ENCODE results near the gene UVRAG. TPM values are rescaled to one million over a fixed set of nuclear protein-coding genes. Genes with fewer than 3 reads are reported as not detected.
"Not testable (repeated sequence)": the region's sequence is repeated elsewhere in the genome, so short reads cannot be mapped to it uniquely, and the experiment has no call there.

The UVRAG gene
- total and polyA plus RNA-seq, 5 donors from 2014 or later: 13.7 to 37.2 (median 16.6) TPM

DNA sequence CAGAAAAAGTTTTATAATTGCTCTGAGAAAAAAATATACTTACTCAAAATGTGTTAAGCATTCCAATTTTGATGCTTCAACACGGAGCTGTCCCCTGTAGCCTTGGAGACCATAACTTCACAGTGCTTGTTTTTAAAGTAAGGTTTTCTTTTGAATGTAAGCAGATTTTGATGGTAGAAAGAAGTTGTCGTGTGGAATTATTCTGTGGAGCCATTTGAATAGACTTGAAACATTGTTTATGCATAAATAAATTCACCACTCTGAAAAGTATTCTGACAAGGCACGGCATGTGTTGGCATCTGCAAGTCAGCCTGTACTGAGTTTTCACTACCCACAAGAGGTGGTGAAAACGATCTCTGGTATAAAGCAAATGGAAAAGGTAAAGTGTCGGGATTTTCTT lies 115.5 kb downstream of the UVRAG start:
- H3K27ac ChIP-seq (ENCODE audit: insufficient read depth, low read length, poor library complexity, severe bottlenecking): no peak overlapping the region
- no peaks in the 10 kb centered on the region for H3K27me3 ChIP-seq (ENCODE audit: control insufficient read depth, insufficient read depth, low read length)
- H3K9me3 ChIP-seq (ENCODE audit: control insufficient read depth in 2 of 2, low read length in 2 of 2): no peaks in the 10 kb centered on the region
- peaks cover 0 to 16% (median 8%) of the 10 kb centered on the region in 4 donors for H3K4me1 Mint-ChIP-seq
- ATAC-seq (ENCODE audit: low read depth in 2 of 2): no peak
- H3K27me3 Mint-ChIP-seq: no peaks in the 10 kb centered on the region
- no peaks in the 10 kb centered on the region for H3K36me3 ChIP-seq (ENCODE audit: control insufficient read depth, insufficient read depth, low read length)
- no peak overlapping the region for H3K4me3 Mint-ChIP-seq
- no peaks in the 10 kb centered on the region for H3K9me3 Mint-ChIP-seq
- peaks cover 25% of the 10 kb centered on the region for H3K36me3 Mint-ChIP-seq
- H3K4me1 ChIP-seq (ENCODE audit: control insufficient read depth, insufficient read depth, low read length, poor library complexity, severe bottlenecking): no peaks in the 10 kb centered on the region
- no peak overlapping the region for H3K4me3 ChIP-seq (ENCODE audit: low read depth, low read length)
- DNase-seq: no peak
- no peak overlapping the region for H3K27ac Mint-ChIP-seq

DNA sequence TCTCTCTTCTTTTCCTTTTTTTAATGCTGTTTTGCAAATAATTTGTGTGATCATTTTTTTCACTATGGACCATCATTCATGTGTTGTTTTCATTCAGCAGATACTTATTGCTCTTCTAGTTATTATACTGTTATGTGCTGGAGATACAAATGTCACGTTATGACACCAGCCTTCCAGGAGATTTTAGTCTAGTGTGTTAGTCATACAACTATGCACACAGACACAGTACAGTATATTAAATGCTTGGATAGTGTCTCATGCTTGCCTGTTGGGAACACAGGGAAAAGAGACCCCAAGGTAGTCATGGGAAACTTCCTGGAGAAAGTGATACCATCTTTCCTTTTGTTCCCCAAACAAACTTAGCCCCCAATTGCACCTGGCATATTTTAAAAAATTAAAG lies 116.1 kb downstream of the UVRAG start:
- no peaks in the 10 kb centered on the region for H3K9me3 Mint-ChIP-seq
- Histone ChIP-seq H3K36me3 (ENCODE audit: control insufficient read depth, insufficient read depth, low read length) (no peaks in the 10 kb centered on the region), H3K4me3 (ENCODE audit: low read depth, low read length) (no peak overlapping the region), H3K27me3 (ENCODE audit: control insufficient read depth, insufficient read depth, low read length) (no peaks in the 10 kb centered on the region), H3K27ac (ENCODE audit: insufficient read depth, low read length, poor library complexity, severe bottlenecking) (no peak overlapping the region), H3K9me3 (ENCODE audit: control insufficient read depth in 2 of 2, low read length in 2 of 2) (no peaks in the 10 kb centered on the region), H3K4me1 (ENCODE audit: control insufficient read depth, insufficient read depth, low read length, poor library complexity, severe bottlenecking) (no peaks in the 10 kb centered on the region)
- no peaks in the 10 kb centered on the region for H3K27me3 Mint-ChIP-seq
- H3K4me1 Mint-ChIP-seq: peaks cover 0 to 16% (median 10%) of the 10 kb centered on the region in 4 donors
- peaks cover 25% of the 10 kb centered on the region for H3K36me3 Mint-ChIP-seq
- H3K4me3 Mint-ChIP-seq: no peak overlapping the region
- ATAC-seq (ENCODE audit: low read depth in 2 of 2): no peak
- no peak for DNase-seq
- no peak overlapping the region for H3K27ac Mint-ChIP-seq

DNA sequence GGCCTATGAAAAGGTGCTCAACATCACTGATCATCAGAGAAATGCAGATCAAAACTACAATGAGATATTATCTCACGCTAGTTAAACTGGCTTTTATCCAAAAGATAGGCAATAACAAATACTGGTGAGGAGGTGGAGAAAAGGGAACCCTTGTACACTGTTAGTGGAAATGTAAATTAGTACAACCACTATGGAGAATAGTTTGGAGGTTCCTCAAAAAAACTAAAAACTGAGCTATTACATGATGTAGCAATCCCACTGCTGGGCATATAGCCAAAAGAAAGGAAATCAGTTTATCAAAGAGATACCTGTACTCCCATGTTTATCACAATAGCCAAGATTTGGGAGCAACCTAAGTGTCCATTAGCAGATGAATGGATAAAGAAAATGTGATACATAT lies 118.7 kb downstream of the UVRAG start:
- DNase-seq; H3K4me1 ChIP-seq (ENCODE audit: control insufficient read depth, insufficient read depth, low read length, poor library complexity, severe bottlenecking): not testable (repeated sequence)

DNA sequence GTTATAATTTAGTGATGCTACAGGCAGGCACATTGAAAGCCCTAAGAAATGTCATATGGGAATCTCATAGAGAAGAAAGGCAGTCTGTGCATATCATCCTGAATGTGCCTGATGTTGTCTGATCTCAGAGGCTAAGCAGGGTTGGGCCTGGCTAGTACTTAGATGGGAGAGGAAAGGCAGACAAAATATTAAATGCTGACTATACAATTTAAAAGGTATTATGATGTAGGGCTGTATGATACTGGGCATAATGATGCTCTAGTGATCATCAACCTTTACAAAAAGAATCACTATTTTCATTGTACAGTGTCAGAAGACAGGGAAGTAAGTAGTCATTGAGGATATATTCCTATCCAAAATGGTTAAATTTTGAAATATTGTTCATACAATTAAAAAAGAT lies 119.8 kb downstream of the UVRAG start:
- no peak overlapping the region for H3K4me3 ChIP-seq (ENCODE audit: low read depth, low read length)
- H3K36me3 Mint-ChIP-seq: peaks cover 21% of the 10 kb centered on the region
- no peak for ATAC-seq (ENCODE audit: low read depth in 2 of 2)
- H3K27me3 ChIP-seq (ENCODE audit: control insufficient read depth, insufficient read depth, low read length): no peaks in the 10 kb centered on the region
- H3K9me3 Mint-ChIP-seq: peaks cover 0 to under 1% (median 0%) of the 10 kb centered on the region in 7 donors
- DNase-seq: no peak
- no peak overlapping the region for H3K27ac Mint-ChIP-seq
- H3K4me1 ChIP-seq (ENCODE audit: control insufficient read depth, insufficient read depth, low read length, poor library complexity, severe bottlenecking): no peaks in the 10 kb centered on the region
- H3K9me3 ChIP-seq (ENCODE audit: control insufficient read depth in 2 of 2, low read length in 2 of 2): no peaks in the 10 kb centered on the region
- no peak overlapping the region for H3K4me3 Mint-ChIP-seq
- no peak overlapping the region for H3K27ac ChIP-seq (ENCODE audit: insufficient read depth, low read length, poor library complexity, severe bottlenecking)
- H3K36me3 ChIP-seq (ENCODE audit: control insufficient read depth, insufficient read depth, low read length): no peaks in the 10 kb centered on the region
- H3K27me3 Mint-ChIP-seq: no peaks in the 10 kb centered on the region
- peaks cover 0 to 12% (median 6%) of the 10 kb centered on the region in 4 donors for H3K4me1 Mint-ChIP-seq

More for the DNA sequence above, 118.7 kb downstream of the UVRAG start:
- H3K4me3 Mint-ChIP-seq; H3K9me3 ChIP-seq (ENCODE audit: control insufficient read depth in 2 of 2, low read length in 2 of 2); H3K27me3 ChIP-seq (ENCODE audit: control insufficient read depth, insufficient read depth, low read length); H3K27me3 Mint-ChIP-seq; H3K4me3 ChIP-seq (ENCODE audit: low read depth, low read length); H3K27ac Mint-ChIP-seq; H3K27ac ChIP-seq (ENCODE audit: insufficient read depth, low read length, poor library complexity, severe bottlenecking); ATAC-seq (ENCODE audit: low read depth in 2 of 2); H3K36me3 ChIP-seq (ENCODE audit: control insufficient read depth, insufficient read depth, low read length); H3K9me3 Mint-ChIP-seq: not testable (repeated sequence)
- Mint-ChIP-seq H3K4me1 (peaks cover 0 to 12% (median 9%) of the 10 kb centered on the region in 4 donors), H3K36me3 (peaks cover 21% of the 10 kb centered on the region)

DNA sequence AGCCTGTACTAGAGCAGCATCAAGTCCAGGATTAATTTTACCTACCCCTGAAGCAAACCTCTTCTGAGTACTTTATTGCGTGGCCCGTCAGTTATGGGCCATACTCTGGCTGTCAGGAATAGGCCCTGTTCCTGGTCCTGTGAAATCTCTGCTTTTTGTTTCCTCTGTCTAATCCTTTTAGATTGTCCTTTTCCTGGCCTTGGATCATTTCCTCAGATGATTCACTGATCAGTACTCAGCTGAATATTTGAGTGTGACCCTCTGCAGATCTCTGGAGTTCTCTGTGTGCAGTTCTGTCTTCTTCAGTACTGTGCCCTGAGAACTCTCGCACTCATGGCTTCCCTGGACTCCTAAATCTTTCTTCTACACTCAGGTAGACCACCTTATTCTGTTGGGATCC lies 123.5 kb downstream of the UVRAG start:
- ATAC-seq (ENCODE audit: low read depth in 2 of 2): no peak
- H3K4me3 Mint-ChIP-seq: no peak overlapping the region
- no peak overlapping the region for H3K27ac ChIP-seq (ENCODE audit: insufficient read depth, low read length, poor library complexity, severe bottlenecking)

DNA sequence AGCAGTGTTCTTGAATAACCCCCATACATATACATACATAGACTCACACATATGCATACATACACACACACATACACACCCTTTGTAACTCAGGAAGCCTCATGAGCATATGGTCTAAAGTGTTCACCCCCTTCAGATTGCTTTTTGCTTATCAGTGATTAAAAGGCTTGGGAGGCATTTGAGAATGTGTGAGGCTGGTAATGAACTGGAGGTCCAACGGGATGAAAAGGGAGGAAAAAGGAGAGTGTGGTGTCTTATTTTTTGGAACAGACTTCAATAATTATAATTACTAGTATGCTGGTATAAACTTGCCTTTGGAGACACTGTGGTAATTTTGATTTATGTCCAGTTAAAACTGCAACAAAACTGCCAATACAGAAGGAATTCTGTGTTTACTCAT lies 124.5 kb downstream of the UVRAG start:
- Histone ChIP-seq H3K27ac (ENCODE audit: insufficient read depth, low read length, poor library complexity, severe bottlenecking) (no peak overlapping the region), H3K36me3 (ENCODE audit: control insufficient read depth, insufficient read depth, low read length) (no peaks in the 10 kb centered on the region), H3K9me3 (ENCODE audit: control insufficient read depth in 2 of 2, low read length in 2 of 2) (no peaks in the 10 kb centered on the region), H3K4me3 (ENCODE audit: low read depth, low read length) (no peak overlapping the region), H3K4me1 (ENCODE audit: control insufficient read depth, insufficient read depth, low read length, poor library complexity, severe bottlenecking) (no peaks in the 10 kb centered on the region), H3K27me3 (ENCODE audit: control insufficient read depth, insufficient read depth, low read length) (no peaks in the 10 kb centered on the region)
- peaks cover 0 to 1% (median 0%) of the 10 kb centered on the region in 7 donors for H3K9me3 Mint-ChIP-seq
- H3K36me3 Mint-ChIP-seq: peaks cover 3% of the 10 kb centered on the region
- H3K4me1 Mint-ChIP-seq: peaks cover 0 to 24% (median 4%) of the 10 kb centered on the region in 4 donors
- DNase-seq: no peak
- H3K27ac Mint-ChIP-seq: no peak overlapping the region
- H3K4me3 Mint-ChIP-seq: no peak overlapping the region
- no peak for ATAC-seq (ENCODE audit: low read depth in 2 of 2)
- H3K27me3 Mint-ChIP-seq: no peaks in the 10 kb centered on the region

More for the DNA sequence above, 123.5 kb downstream of the UVRAG start:
- Mint-ChIP-seq H3K27ac (no peak overlapping the region), H3K4me1 (peaks cover 0 to 20% (median 2%) of the 10 kb centered on the region in 4 donors), H3K36me3 (peaks cover 3% of the 10 kb centered on the region), H3K9me3 (peaks cover 0 to 1% (median 0%) of the 10 kb centered on the region in 7 donors), H3K27me3 (no peaks in the 10 kb centered on the region)
- Histone ChIP-seq H3K9me3 (ENCODE audit: control insufficient read depth in 2 of 2, low read length in 2 of 2) (no peaks in the 10 kb centered on the region), H3K4me3 (ENCODE audit: low read depth, low read length) (no peak overlapping the region), H3K36me3 (ENCODE audit: control insufficient read depth, insufficient read depth, low read length) (no peaks in the 10 kb centered on the region), H3K4me1 (ENCODE audit: control insufficient read depth, insufficient read depth, low read length, poor library complexity, severe bottlenecking) (no peaks in the 10 kb centered on the region), H3K27me3 (ENCODE audit: control insufficient read depth, insufficient read depth, low read length) (no peaks in the 10 kb centered on the region)
- no peak for DNase-seq

DNA sequence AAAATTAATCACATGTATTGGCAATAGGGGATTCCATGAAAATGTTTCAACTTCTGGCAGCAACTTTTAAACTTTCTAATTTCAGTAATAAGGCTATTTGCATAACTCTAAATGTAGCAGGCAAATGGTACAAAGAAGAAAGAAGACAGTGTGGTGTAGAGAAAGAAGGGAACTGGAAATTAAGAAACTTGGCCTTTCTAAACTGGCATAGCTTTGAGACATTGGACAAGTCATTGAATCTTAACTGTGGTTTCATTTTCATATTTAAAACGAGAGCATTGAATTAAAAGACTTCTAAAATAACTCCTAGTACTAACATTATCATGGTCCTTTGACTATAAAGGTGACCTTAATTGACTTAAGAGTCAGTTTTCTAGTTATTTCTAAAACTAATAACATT lies 125.0 kb downstream of the UVRAG start:
- H3K27ac ChIP-seq (ENCODE audit: insufficient read depth, low read length, poor library complexity, severe bottlenecking): no peak overlapping the region
- no peak for ATAC-seq (ENCODE audit: low read depth in 2 of 2)
- no peak overlapping the region for H3K27ac Mint-ChIP-seq

DNA sequence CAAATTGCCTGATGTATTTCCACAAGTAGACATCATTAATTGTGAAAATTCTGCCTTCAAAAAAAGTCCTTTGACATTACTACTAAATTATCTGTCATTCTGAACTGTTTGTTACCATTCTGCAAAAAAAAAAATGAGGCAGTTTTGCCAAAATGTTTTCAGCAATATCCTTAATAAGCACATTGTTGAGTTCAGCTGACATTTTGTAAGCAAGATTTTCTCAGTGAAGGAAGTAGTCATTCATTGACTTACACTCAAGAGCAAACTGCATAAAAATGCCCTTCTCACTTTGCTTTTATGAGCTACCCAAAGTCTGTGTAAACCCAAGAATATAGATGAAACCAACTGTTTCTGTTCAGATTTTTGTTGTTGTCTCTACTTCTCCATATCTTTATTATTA lies 125.9 kb downstream of the UVRAG start:
- H3K27me3 Mint-ChIP-seq: no peaks in the 10 kb centered on the region
- no peaks in the 10 kb centered on the region for H3K27me3 ChIP-seq (ENCODE audit: control insufficient read depth, insufficient read depth, low read length)
- no peak overlapping the region for H3K4me3 Mint-ChIP-seq
- H3K27ac Mint-ChIP-seq: no peak overlapping the region
- H3K4me1 Mint-ChIP-seq: peaks cover 6 to 21% (median 10%) of the 10 kb centered on the region in 4 donors
- H3K27ac ChIP-seq (ENCODE audit: insufficient read depth, low read length, poor library complexity, severe bottlenecking): no peak overlapping the region
- no peak overlapping the region for H3K4me3 ChIP-seq (ENCODE audit: low read depth, low read length)
- no peaks in the 10 kb centered on the region for H3K4me1 ChIP-seq (ENCODE audit: control insufficient read depth, insufficient read depth, low read length, poor library complexity, severe bottlenecking)
- peaks cover 0 to 1% (median 0%) of the 10 kb centered on the region in 7 donors for H3K9me3 Mint-ChIP-seq
- DNase-seq: no peak
- no peak for ATAC-seq (ENCODE audit: low read depth in 2 of 2)
- H3K9me3 ChIP-seq (ENCODE audit: control insufficient read depth in 2 of 2, low read length in 2 of 2): no peaks in the 10 kb centered on the region
- H3K36me3 Mint-ChIP-seq: no peaks in the 10 kb centered on the region
- no peaks in the 10 kb centered on the region for H3K36me3 ChIP-seq (ENCODE audit: control insufficient read depth, insufficient read depth, low read length)

More for the DNA sequence above, 125.0 kb downstream of the UVRAG start:
- Histone ChIP-seq H3K36me3 (ENCODE audit: control insufficient read depth, insufficient read depth, low read length) (no peaks in the 10 kb centered on the region), H3K4me3 (ENCODE audit: low read depth, low read length) (no peak overlapping the region), H3K9me3 (ENCODE audit: control insufficient read depth in 2 of 2, low read length in 2 of 2) (no peaks in the 10 kb centered on the region), H3K4me1 (ENCODE audit: control insufficient read depth, insufficient read depth, low read length, poor library complexity, severe bottlenecking) (no peaks in the 10 kb centered on the region), H3K27me3 (ENCODE audit: control insufficient read depth, insufficient read depth, low read length) (no peaks in the 10 kb centered on the region)
- DNase-seq: no peak
- Mint-ChIP-seq H3K4me1 (peaks cover 0 to 21% (median 6%) of the 10 kb centered on the region in 4 donors), H3K27me3 (no peaks in the 10 kb centered on the region), H3K36me3 (peaks cover 3% of the 10 kb centered on the region), H3K9me3 (peaks cover 0 to 1% (median 0%) of the 10 kb centered on the region in 7 donors), H3K4me3 (no peak overlapping the region)

All from CD4-positive, CD25-positive, alpha-beta regulatory T cell (primary cell).